H9 (cell line): ENCODE measurements around the gene RBMS3. TPM values are rescaled to one million over a fixed set of nuclear protein-coding genes. Genes with fewer than 3 reads are reported as not detected.

Experiments used
- DNase-seq: peaks from one replicate; pipeline ENCODE4 v3.0.0-alpha.2; 2017
- H2AFZ ChIP-seq: one replicate; pipeline ENCODE4 v1.6.1; 2013; ENCODE audit warnings: mild to moderate bottlenecking, low read length, control low read depth, moderate library complexity
- H2AK5ac ChIP-seq: 2 replicates; pipeline ENCODE4 v1.6.1; 2013; ENCODE audit warnings: low read length, control low read depth, mixed read lengths; ENCODE audit not compliant: insufficient read length
- H2BK120ac ChIP-seq: one replicate; pipeline ENCODE4 v1.6.1; 2013; ENCODE audit warnings: low read depth, mild to moderate bottlenecking, low read length, control low read depth, inconsistent platforms; ENCODE audit not compliant: poor library complexity, severe bottlenecking
- H2BK12ac ChIP-seq: 2 replicates; pipeline ENCODE4 v1.6.1; 2013; ENCODE audit warnings: low read length, control low read depth, mixed read lengths, low read depth; ENCODE audit not compliant: insufficient read length
- H2BK15ac ChIP-seq: 2 replicates; pipeline ENCODE4 v1.6.1; 2013; ENCODE audit warnings: low read depth, low read length, control low read depth
- H2BK20ac ChIP-seq: one replicate; pipeline ENCODE4 v1.6.1; 2013; ENCODE audit warnings: low read depth, mild to moderate bottlenecking, low read length, control low read depth, inconsistent platforms; ENCODE audit not compliant: poor library complexity, severe bottlenecking
- H2BK5ac ChIP-seq: 2 replicates; pipeline ENCODE4 v1.6.1; 2013; ENCODE audit warnings: low read length, control low read depth, mixed read lengths; ENCODE audit not compliant: insufficient read length
- H3K14ac ChIP-seq: 2 replicates; pipeline ENCODE4 v1.6.1; 2013; ENCODE audit warnings: low read length, control low read depth; ENCODE audit not compliant: insufficient read depth
- H3K18ac ChIP-seq: 2 replicates; pipeline ENCODE4 v1.6.1; 2013; ENCODE audit warnings: low read depth, mild to moderate bottlenecking, mixed read lengths, low read length, control low read depth; ENCODE audit not compliant: insufficient read length
- H3K23ac ChIP-seq: 2 replicates; pipeline ENCODE4 v1.6.1; 2013; ENCODE audit warnings: low read length, control low read depth, mixed read lengths, low read depth; ENCODE audit not compliant: insufficient read length
- H3K23me2 ChIP-seq: 2 replicates; pipeline ENCODE4 v1.6.1; 2013; ENCODE audit warnings: low read depth, mild to moderate bottlenecking, mixed read lengths, low read length, control low read depth; ENCODE audit not compliant: insufficient read length, poor library complexity, severe bottlenecking
- H3K27ac ChIP-seq: 2 replicates; pipeline ENCODE4 v1.5.1; 2013; ENCODE audit warnings: low read length, control low read depth, mixed read lengths, low read depth; ENCODE audit not compliant: insufficient read length
- H3K27me3 ChIP-seq: 2 replicates; pipeline ENCODE4 v1.6.1; 2013; ENCODE audit warnings: low read length, control low read depth, inconsistent platforms; ENCODE audit not compliant: insufficient read depth
- H3K4ac ChIP-seq: 2 replicates; pipeline ENCODE4 v1.6.1; 2013; ENCODE audit warnings: low read depth, mild to moderate bottlenecking, control low read depth, inconsistent platforms, low read length, moderate library complexity
- H3K4me1 ChIP-seq: 2 replicates; pipeline ENCODE4 v1.6.1; 2013; ENCODE audit warnings: low read length, control low read depth, inconsistent platforms; ENCODE audit not compliant: insufficient read depth
- H3K4me2 ChIP-seq: 2 replicates; pipeline ENCODE4 v1.6.1; 2013; ENCODE audit warnings: low read length, control low read depth, mixed read lengths; ENCODE audit not compliant: insufficient read length, insufficient read depth
- H3K56ac ChIP-seq: 2 replicates; pipeline ENCODE4 v1.6.1; 2013; ENCODE audit warnings: low read depth, mild to moderate bottlenecking, mixed read lengths, low read length, control low read depth; ENCODE audit not compliant: insufficient read length
- H3K79me1 ChIP-seq: 2 replicates; pipeline ENCODE4 v1.6.1; 2013; ENCODE audit warnings: low read depth, mild to moderate bottlenecking, moderate library complexity, low read length, control low read depth, inconsistent platforms; ENCODE audit not compliant: insufficient read depth, poor library complexity, severe bottlenecking
- H3K79me2 ChIP-seq: 2 replicates; pipeline ENCODE4 v1.6.1; 2013; ENCODE audit warnings: low read length, control low read depth, inconsistent platforms; ENCODE audit not compliant: insufficient read depth
- H3K9ac ChIP-seq: 2 replicates; pipeline ENCODE4 v1.6.1; 2013; ENCODE audit warnings: low read length, control low read depth, mixed read lengths; ENCODE audit not compliant: insufficient read length; ENCODE audit errors: extremely low read depth
- H3K9me3 ChIP-seq: one replicate; pipeline ENCODE4 v1.6.1; 2013; ENCODE audit warnings: low read depth, low read length, inconsistent platforms; ENCODE audit not compliant: control insufficient read depth
- H3T11ph ChIP-seq: one replicate; pipeline ENCODE4 v1.6.1; 2013; ENCODE audit warnings: mild to moderate bottlenecking, low read length, control low read depth, inconsistent platforms
- H4K20me1 ChIP-seq: one replicate; pipeline ENCODE4 v1.6.1; 2013; ENCODE audit not compliant: control insufficient read depth, insufficient read length, insufficient read depth
- H4K5ac ChIP-seq: 2 replicates; pipeline ENCODE4 v1.6.1; 2013; ENCODE audit warnings: low read depth, mild to moderate bottlenecking, mixed read lengths, low read length, control low read depth; ENCODE audit not compliant: insufficient read length
- H4K8ac ChIP-seq: replicated peaks from 2 replicates; pipeline ENCODE4 v1.6.1; 2013; ENCODE audit warnings: low read length, control low read depth, mixed read lengths, low read depth; ENCODE audit not compliant: insufficient read length
- H4K91ac ChIP-seq: 2 replicates; pipeline ENCODE4 v1.6.1; 2013; ENCODE audit warnings: low read depth, mild to moderate bottlenecking, moderate library complexity, mixed read lengths, low read length, control low read depth; ENCODE audit not compliant: insufficient read length
- H3K27ac Mint-ChIP-seq, 3 experiments: 2 replicates in 2 of 3; 3 replicates in 1 of 3; pipeline ENCODE4 v1.8.0; 2020 to 2021; ENCODE audit warnings: mixed read lengths in 3 of 3, mild to moderate bottlenecking in 1 of 3, moderate library complexity in 1 of 3
- H3K27me3 Mint-ChIP-seq: 2 replicates; pipeline ENCODE4 v1.8.0; 2021; ENCODE audit warnings: low read depth, mild to moderate bottlenecking, moderate library complexity, mixed read lengths
- H3K36me3 Mint-ChIP-seq, 3 experiments: 2 replicates in 2 of 3; 3 replicates in 1 of 3; pipeline ENCODE4 v1.8.0; 2020 to 2021; ENCODE audit warnings: low read depth in 3 of 3, mixed read lengths in 3 of 3; ENCODE audit not compliant: insufficient read depth in 1 of 3
- H3K4me1 Mint-ChIP-seq, 2 experiments: 2 replicates each; pipeline ENCODE4 v1.8.0; 2020; ENCODE audit warnings: mixed read lengths in 2 of 2
- H3K4me3 Mint-ChIP-seq, 2 experiments: 2 replicates in 1 of 2; 3 replicates in 1 of 2; pipeline ENCODE4 v1.8.0; 2020 to 2021; ENCODE audit warnings: mild to moderate bottlenecking in 2 of 2, mixed read lengths in 2 of 2, moderate library complexity in 1 of 2
- H3K9me3 Mint-ChIP-seq, 2 experiments: 2 replicates in 1 of 2; 3 replicates in 1 of 2; pipeline ENCODE4 v1.8.0; 2020; ENCODE audit warnings: mild to moderate bottlenecking in 2 of 2, mixed read lengths in 2 of 2, moderate library complexity in 1 of 2
- CTCF ChIP-seq: fragments of 200-600 bp; sonication (generic); conservative IDR thresholded peaks from 3 replicates; pipeline ENCODE4 v1.8.0; 2021; ENCODE audit warnings: antibody characterized with exemption, mild to moderate bottlenecking
- WGBS: extraction: QIAGEN DNeasy Blood & Tissue Kit; methylation state at CpG from one replicate; pipeline ENCODE4 v1.1.7; 2013; ENCODE audit warnings: missing lambda C conversion rate, low lambda C conversion rate, mixed read lengths; ENCODE audit not compliant: insufficient read length; ENCODE audit errors: extremely low coverage; 5-methylcytosine and 5-hydroxymethylcytosine counted together
- total RNA-seq: library from RNA; stranded (reverse); gene quantifications from 2 replicates; pipeline ENCODE4 v1.2.1, GENCODE V29; 2021

Gene RBMS3
- total RNA-seq, 1 experiment from 2014 or later, result 8.1 TPM

DNA sequence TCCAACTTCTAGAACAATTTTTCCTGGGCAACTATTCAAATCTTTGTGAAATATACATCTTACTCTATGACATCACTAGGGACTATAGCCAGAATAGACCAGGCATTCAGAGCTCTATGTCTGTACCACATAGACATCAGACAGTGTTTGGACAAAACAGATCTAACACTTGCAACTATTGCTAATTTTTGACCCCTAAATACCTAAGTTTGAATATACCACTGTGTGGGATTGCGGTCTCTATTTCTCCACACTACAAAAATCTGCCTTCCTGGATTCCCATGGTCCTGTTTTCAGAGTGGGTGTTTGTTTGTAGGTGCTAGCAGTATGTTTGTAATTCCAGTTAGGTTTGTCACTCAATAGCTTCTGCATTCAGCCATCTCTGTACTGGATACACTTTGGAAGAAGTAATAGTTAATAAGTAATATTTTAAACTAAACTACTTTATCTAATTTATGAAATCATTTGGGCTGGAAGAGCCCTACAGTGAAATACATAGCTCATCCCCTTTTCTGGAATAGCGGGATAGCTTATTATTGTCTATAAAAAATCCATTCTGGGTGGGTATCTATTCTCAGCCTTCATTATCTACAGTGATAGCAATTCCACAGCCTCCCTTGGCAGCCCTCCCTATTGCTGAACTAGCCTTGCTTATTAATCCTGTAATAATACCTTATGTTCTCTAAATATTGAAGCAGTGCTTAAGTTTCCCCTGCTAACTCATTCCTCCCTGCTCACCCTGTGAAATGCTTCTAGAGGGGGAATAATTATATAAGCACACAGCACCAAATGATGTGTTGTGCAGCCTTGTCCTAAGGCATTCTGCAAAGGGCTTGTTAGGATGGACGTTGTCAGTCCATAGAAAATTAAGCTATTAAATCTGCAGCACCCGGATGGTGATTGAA lies 49.4 kb downstream of the RBMS3 start:
- Histone ChIP-seq H2BK120ac (no peak overlapping the region), H3K79me1 (no peaks in the 10 kb centered on the region), H3K27ac (no peak overlapping the region), H3K18ac (no peak overlapping the region), H3K9ac (no peak overlapping the region), H2BK12ac (no peak overlapping the region), H2AFZ (no peak overlapping the region), H3K56ac (no peak overlapping the region), H2BK15ac (no peak overlapping the region), H3K4me2 (no peak overlapping the region), H3K9me3 (no peaks in the 10 kb centered on the region), H3K27me3 (no peaks in the 10 kb centered on the region), H2BK5ac (no peak overlapping the region), H3K23me2 (no peaks in the 10 kb centered on the region), H4K8ac (no peak overlapping the region), H2BK20ac (no peak overlapping the region), H3K14ac (no peak overlapping the region), H2AK5ac (no peak overlapping the region), H4K5ac (no peak overlapping the region), H3K79me2 (no peaks in the 10 kb centered on the region), H4K91ac (no peak overlapping the region), H3T11ph (no peak overlapping the region), H4K20me1 (no peaks in the 10 kb centered on the region), H3K23ac (no peak overlapping the region), H3K4me1 (no peaks in the 10 kb centered on the region), H3K4ac (no peak overlapping the region)
- no CpG with 5 or more reads among the region's 4 CpGs for WGBS
- no peaks in the 10 kb centered on the region for H3K36me3 Mint-ChIP-seq
- no peaks in the 10 kb centered on the region for H3K27me3 Mint-ChIP-seq
- no peaks in the 10 kb centered on the region for H3K9me3 Mint-ChIP-seq
- no peak for TF ChIP-seq CTCF
- no peak overlapping the region for H3K4me3 Mint-ChIP-seq
- H3K4me1 Mint-ChIP-seq, result peaks cover 8 to 26% of the 10 kb centered on the region in 2 experiments; a peak in 3 of 4 replicates
- DNase-seq, result no peak
- no peak overlapping the region for H3K27ac Mint-ChIP-seq
